Measurements from ENCODE around the gene SHLD1.

- TF ChIP-seq, protein P1, sequence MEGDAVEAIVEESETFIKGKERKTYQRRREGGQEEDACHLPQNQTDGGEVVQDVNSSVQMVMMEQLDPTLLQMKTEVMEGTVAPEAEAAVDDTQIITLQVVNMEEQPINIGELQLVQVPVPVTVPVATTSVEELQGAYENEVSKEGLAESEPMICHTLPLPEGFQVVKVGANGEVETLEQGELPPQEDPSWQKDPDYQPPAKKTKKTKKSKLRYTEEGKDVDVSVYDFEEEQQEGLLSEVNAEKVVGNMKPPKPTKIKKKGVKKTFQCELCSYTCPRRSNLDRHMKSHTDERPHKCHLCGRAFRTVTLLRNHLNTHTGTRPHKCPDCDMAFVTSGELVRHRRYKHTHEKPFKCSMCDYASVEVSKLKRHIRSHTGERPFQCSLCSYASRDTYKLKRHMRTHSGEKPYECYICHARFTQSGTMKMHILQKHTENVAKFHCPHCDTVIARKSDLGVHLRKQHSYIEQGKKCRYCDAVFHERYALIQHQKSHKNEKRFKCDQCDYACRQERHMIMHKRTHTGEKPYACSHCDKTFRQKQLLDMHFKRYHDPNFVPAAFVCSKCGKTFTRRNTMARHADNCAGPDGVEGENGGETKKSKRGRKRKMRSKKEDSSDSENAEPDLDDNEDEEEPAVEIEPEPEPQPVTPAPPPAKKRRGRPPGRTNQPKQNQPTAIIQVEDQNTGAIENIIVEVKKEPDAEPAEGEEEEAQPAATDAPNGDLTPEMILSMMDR (IDR thresholded peaks at IDR 0.05 in 2 of 3, conservative IDR thresholded peaks at IDR 0.05 in 1 of 3; ENCODE audit: borderline replicate concordance in 1 of 3, insufficient read depth in 1 of 3, low read depth in 2 of 3, low read length in 2 of 3), result no peak
- TF ChIP-seq RAD21 (IDR thresholded peaks at IDR 0.05; ENCODE audit: low read depth), result no peak
- TF ChIP-seq POLR2AphosphoS5 (IDR thresholded peaks at IDR 0.05; ENCODE audit: low read depth, low read length), result no peak
Observed at GRCh38 chr20:5855939-5856338, 105.7 kb downstream of the SHLD1 start.

All from HCT116 (cell line).